Stimulated activated CD8-positive, alpha-beta memory T cell treated with anti-CD3 and anti-CD28 coated beads, Interleukin-15, amount 100 ng/mL, for 1 hour (primary cell): Measurements from ENCODE around the gene SOX1.

ENCODE experiments used
- DNase-seq: peaks from one replicate; pipeline ENCODE4 v3.0.0-alpha.2; 2020; ENCODE audit warnings: low read depth

SOX1 gene

DNA sequence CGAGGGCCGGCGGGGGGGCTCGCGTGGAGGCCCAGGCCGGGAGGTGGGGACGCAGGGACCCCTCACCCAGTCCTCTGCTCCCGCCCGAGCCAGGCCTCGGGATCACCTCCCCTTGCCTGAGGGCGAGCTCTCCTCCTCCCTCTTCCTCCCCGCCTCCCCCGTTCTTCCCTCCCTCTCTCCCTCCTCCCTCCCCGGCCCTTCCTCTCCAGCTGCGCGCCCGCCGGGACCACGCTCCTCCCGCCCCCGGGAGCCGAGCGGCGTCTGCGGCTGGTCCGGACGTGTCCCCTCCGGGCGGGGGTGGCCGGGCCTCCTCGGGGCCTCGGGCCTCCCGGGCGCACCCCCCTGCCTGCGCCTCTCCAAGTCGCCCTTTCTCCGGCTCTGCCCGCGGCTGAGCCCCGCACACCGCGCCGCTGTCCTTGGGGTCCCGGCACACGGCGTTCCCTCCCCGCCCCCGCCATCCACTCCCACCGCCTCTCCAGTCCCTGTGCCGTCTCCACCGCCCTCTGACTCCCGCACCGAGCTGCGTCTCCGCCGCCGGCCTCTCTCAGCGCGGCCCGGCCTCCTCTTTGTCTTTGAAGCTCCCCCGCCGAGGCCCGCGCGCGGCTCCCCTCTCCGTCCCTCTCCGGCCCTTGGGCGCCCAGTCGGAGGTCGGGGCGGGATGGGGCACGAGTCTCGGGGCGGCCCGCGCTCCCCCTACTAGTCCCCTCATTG lies 5.7 kb downstream of the SOX1 start:
- no peak for DNase-seq

- DNase-seq = no peak
Observed at GRCh38 chr13:112073245-112074138, 6.5 kb downstream of the SOX1 start.

DNA sequence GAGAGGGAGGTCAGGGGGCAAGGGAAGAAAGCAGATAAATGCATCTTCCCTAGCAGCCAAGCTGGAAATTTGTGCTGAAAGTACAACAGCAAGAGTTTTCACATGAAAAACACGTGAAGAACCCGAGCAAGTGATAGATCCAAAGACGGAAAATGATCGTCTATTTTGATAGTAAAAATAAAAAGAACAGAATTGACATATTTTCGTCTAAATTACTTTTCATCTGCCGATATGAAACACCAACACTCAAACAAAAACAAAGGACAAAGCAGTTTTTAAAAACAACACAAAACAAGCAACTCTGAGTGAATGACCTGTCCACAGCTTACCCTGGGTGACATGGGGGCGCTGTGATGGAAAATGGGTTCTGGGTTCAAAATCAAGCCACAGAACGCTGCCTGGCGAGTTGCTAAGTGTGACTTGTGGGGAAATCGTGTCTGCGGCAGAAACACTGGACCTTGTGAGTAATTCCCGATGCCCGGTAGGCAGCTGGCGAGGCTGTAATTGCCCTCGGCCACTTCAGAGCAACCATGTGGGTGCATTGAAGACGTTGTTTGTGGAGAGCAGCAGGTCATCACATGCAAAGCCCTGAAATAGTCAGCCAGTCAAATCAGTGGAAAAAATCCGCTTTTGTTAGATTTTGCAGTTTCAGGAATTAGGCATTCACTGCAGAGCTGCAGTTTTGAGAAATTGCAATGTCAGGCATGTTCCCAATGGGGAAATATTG lies 7.4 kb downstream of the SOX1 start:
- DNase-seq = no peak

DNA sequence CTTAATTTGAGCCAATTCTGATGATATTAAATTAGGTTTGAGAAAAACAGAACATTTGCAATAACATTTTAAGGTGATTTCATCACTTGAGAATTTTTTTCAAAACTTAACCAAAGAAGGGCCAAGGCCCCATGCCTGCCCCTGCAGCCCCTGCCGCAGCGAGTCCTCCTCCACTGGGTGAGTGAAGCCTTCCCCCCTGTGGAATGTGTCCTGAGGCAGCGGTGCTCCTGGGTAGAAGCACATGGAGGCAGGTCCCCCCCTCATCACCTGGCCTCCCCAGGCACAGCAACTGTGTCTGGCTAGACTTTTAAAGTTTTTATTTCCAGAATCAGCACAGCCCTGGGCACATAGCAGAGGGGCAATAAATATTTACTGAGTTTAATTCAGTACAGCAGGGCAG lies 10.8 kb downstream of the SOX1 start:
- no peak for DNase-seq

DNA sequence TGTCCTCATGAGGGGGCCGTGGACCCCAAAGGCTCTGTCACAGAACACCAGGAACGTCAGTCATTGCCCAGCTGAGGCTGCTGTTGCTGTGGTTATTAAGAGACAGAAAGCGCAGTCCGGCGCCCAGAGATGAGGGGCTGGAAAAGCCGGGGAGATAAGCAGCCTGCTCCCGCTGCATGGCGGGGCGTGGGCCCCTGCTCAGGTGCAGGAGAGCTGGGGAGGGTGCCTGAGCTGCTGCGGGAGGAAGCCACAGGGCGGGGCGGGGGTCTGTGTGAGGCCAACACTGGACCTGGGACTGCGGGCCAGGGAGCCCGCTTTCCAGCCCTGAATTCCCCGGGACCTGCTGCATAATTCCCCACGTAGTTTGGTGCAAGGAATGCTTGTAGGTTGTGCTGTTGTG lies 11.3 kb downstream of the SOX1 start:
- DNase-seq = no peak

DNA sequence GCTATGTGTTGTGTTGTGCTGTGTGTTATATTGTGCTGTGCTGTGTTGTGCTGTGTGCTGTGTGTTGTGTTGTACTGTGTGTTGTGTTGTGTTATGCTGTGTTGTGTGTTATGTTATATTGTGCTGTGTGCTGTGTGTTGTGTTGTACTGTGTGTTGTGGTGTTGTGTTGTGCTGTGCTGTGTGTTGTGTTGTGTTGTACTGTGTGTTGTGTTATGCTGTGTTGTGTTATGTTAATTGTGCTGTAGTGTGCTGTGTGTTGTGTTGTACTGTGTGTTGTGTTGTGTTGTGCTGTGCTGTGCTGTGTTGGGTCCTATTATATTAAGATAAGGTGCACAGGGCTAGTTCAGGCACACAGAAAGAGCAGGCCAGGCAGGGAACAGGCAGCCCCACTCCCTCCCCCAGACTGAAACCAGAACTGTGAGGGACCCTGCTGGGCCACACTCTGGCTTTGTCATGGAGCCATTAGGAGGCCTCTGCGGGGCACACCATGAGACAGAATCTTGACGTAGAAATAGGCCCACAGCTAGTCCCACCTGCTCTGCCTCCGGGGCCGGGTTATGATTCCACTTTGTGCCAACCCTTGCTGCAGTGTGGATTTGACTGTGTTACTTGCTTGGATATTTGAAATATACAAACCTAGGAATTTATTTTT lies 12.1 kb downstream of the SOX1 start:
- DNase-seq = no peak

- DNase-seq = no peak
Observed at GRCh38 chr13:112079696-112080095, 12.7 kb downstream of the SOX1 start.

- DNase-seq = no peak
Observed at GRCh38 chr13:112083971-112084370, 17.0 kb downstream of the SOX1 start.

GRCh38 chr13:112092453-112092852 lies 25.5 kb downstream of the SOX1 start:
- DNase-seq = no peak

GRCh38 chr13:112095354-112095753 lies 28.4 kb downstream of the SOX1 start:
- DNase-seq = no peak

GRCh38 chr13:112096959-112097358 lies 30.0 kb downstream of the SOX1 start:
- DNase-seq = no peak

GRCh38 chr13:112097770-112098169 lies 30.8 kb downstream of the SOX1 start:
- no peak for DNase-seq

GRCh38 chr13:112098699-112099098 lies 31.8 kb downstream of the SOX1 start:
- DNase-seq = no peak

DNA sequence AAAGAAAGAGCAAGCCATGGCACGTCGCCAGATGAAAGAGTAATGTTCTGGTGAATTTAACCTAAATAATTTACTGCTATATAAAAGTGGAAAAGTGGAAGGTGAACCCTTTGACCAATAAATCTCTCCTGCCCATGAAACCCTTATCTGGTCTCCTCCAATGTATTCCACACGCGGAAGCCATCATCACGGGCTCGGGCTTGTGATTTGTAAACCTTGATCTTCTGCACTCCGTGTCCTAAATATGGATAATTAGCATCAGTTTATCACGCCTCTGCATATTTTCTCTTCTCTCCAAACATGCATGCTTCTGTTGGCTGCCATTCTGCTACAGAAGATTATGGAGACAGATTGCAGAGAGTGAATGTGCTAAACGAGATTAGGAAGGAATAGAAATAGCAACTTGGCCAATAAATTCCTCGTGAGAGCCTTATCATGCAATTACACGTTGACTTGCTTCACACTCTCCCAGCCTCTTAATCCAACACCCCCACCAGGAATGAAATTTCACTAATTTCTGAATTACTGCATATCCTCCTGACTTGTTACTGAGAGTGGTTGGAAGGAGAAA lies 34.5 kb downstream of the SOX1 start:
- DNase-seq = no peak

DNA sequence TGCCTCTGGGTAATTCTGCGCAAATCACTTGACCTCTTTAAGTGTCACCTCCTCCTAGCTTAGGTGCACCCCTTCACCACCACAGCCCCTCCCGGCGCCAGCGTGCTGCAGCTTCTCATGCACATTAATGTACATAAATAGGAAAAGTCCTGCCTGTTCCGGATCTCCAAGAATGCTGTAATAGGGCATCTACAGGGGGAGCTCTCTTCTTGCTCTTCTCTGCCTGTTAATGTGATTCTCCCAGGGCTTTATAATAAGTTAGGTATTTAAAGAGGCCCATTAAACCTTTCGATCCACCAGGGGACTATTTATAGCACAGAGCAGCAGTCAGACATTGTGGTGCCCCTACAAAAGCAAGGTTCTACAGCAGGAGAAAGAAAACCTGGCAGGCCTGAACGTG lies 35.3 kb downstream of the SOX1 start:
- DNase-seq = no peak

DNA sequence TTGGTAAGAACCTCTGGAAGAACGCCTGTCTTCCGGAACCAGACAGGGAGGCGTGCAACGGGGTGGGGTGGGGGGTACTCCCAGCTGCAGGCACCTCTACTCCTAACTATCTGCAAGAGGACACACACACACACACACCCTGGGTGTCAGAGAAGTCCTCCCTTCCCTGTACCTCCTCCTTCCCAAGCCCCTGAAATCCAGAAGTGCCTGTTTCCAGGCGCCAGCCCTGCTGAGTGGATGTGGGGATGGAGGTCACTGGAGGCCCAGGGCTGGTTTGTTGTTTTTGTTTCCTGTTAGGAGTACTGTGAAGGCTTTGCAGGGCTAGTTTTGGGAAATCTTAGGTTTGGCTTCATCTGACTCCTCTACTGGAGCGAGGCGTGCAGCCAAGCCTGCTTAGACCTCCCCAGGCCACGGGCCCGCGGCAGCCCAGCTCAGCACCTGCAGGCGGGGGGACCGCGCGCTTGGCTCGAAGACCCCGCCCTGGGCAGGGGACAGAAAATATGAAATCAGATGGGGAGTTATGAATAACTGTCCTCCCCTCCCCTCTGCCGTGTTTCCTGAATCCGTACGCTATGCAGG lies 36.4 kb downstream of the SOX1 start:
- no peak for DNase-seq

DNA sequence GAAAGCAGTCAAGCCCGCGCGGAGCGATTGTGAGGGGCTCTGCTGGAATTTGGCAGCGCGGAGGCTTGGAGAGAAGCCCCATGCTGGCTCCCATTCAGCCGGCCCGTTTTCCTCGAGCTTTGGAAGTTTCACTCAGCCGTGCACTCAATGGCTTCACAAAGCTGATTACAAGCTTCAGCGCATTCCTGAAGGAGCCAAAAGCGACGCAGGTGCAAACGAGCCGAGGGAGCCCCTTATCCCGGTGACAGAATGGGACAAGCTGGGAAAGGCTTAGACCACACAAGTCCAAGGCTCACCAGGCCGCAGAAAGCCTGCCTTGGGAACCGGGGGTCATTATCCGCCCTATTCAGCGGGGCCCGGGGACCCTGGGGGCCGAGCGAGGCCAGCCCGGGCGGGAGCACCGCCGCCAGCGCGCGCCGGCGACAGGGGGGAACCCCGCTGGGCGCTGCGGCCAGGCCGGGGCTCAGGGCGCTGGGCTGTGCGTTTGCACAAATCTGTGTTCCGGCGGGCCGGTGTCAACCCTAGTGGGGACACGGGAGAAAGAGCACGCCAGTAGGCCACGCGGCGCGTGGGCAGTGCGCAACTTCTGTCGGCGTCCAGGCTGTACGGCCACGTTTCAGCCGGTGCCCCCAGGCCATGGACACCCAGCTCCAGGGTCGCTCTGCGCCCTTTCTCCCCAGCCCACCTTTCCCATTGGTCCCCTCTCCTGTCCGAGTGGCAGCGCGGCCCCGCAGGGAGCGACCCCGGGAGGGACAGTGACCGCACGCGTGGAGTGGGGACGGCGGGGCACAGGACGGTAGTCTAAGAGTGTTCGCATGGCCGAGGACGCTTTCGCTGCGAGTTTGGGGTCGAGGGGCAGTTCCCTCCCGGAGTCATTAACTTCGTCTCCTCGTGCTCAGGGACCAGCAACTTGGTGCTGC lies 37.3 kb downstream of the SOX1 start:
- DNase-seq = no peak

DNA sequence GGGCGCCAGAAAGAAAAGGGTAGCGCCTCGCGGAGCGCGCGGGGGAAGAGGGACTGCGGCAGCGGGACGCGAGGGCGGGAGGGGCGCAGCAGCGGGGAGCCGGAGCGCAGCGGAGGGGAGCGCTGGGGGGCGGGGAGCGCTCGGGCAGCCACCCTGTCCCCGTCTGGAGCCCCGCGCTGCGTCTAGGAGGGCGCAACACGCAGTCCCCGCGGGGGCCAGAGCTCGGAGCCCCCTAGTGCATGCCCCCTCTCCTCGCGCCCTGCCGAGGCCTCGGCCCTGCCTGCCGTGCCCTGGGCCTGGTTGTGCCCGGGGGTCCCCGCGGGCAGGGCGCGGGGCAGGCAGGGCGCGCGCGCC lies 37.9 kb downstream of the SOX1 start:
- no peak for DNase-seq

- no peak for DNase-seq
Observed at GRCh38 chr13:112105244-112105681, 38.3 kb downstream of the SOX1 start.

- no peak for DNase-seq
Observed at GRCh38 chr13:112105892-112106291, 38.9 kb downstream of the SOX1 start.
